Body of pancreas (tissue), 4 donors: ENCODE results near the gene IP6K3.

Experiments used
- POLR2A ChIP-seq, 3 donors: fragments of 450-650 bp; IDR thresholded peaks; one replicate each; pipeline ENCODE4 v1.6.1; 2016; ENCODE audit warnings: antibody characterized with exemption in 3 of 3, mild to moderate bottlenecking in 2 of 3
- TF ChIP-seq, protein P1 (sequence below), 7 experiments: fragments of 450-650 bp in 4 of 7; fragments of 200-600 bp in 3 of 7; sonication (generic) in 3 of 7; IDR thresholded peaks; one replicate each; pipeline ENCODE4 v1.5.1; 2016 to 2019; ENCODE audit warnings: antibody characterized with exemption in 7 of 7

GRCh38 chr6:33725891-33726673, 20.6 kb downstream of the IP6K3 start:
- TF ChIP-seq POLR2A (IDR thresholded peaks at IDR 0.05) = no peak
- TF ChIP-seq, protein P1, sequence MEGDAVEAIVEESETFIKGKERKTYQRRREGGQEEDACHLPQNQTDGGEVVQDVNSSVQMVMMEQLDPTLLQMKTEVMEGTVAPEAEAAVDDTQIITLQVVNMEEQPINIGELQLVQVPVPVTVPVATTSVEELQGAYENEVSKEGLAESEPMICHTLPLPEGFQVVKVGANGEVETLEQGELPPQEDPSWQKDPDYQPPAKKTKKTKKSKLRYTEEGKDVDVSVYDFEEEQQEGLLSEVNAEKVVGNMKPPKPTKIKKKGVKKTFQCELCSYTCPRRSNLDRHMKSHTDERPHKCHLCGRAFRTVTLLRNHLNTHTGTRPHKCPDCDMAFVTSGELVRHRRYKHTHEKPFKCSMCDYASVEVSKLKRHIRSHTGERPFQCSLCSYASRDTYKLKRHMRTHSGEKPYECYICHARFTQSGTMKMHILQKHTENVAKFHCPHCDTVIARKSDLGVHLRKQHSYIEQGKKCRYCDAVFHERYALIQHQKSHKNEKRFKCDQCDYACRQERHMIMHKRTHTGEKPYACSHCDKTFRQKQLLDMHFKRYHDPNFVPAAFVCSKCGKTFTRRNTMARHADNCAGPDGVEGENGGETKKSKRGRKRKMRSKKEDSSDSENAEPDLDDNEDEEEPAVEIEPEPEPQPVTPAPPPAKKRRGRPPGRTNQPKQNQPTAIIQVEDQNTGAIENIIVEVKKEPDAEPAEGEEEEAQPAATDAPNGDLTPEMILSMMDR (IDR thresholded peaks at IDR 0.05) = no peak
